ENCODE data around the gene PSMC6.
"Not testable (repeated sequence)": the region's sequence is repeated elsewhere in the genome, so short reads cannot be mapped to it uniquely, and the experiment has no call there.

Gene PSMC6

GRCh38 chr14:52723514-52724359 is 16.7 kb downstream of the PSMC6 start:
- no peak for DNase-seq

GRCh38 chr14:52724360-52724644 is 17.3 kb downstream of the PSMC6 start:
- DNase-seq: no peak

- DNase-seq: not testable (repeated sequence)
Observed at GRCh38 chr14:52727509-52727908, 20.5 kb downstream of the PSMC6 start.

- DNase-seq: not testable (repeated sequence)
Observed at GRCh38 chr14:52729035-52729434, 22.0 kb downstream of the PSMC6 start.

GRCh38 chr14:52729585-52729924 is 22.6 kb downstream of the PSMC6 start:
- no peak for DNase-seq

GRCh38 chr14:52729925-52730708 is 23.1 kb downstream of the PSMC6 start, which contains the start of gene STYX:
STYX (plus strand) TSS chr14:52730166; CDS start chr14:52730475, 309 bp downstream.
- peak; percentile 96 to 98 (median 97) for DNase-seq

- no peak for DNase-seq
Observed at GRCh38 chr14:52730709-52731111, 23.7 kb downstream of the PSMC6 start.

GRCh38 chr14:52733824-52734223 is 26.8 kb downstream of the PSMC6 start:
- DNase-seq: no peak

- no peak for DNase-seq
Observed at GRCh38 chr14:52735921-52736489, 29.0 kb downstream of the PSMC6 start.

GRCh38 chr14:52738409-52738808 is 31.4 kb downstream of the PSMC6 start:
- no peak for DNase-seq

GRCh38 chr14:52740751-52741150 is 33.8 kb downstream of the PSMC6 start:
- no peak for DNase-seq

- DNase-seq: no peak
Observed at GRCh38 chr14:52741865-52742264, 34.9 kb downstream of the PSMC6 start.

GRCh38 chr14:52748647-52749292 is 41.8 kb downstream of the PSMC6 start:
- no peak for DNase-seq

GRCh38 chr14:52755607-52756316 is 48.8 kb downstream of the PSMC6 start:
- no peak for DNase-seq

- no peak for DNase-seq
Observed at GRCh38 chr14:52759145-52759544, 52.1 kb downstream of the PSMC6 start.

GRCh38 chr14:52762923-52763322 is 55.9 kb downstream of the PSMC6 start:
- DNase-seq: not testable (repeated sequence)

- DNase-seq: no peak
Observed at GRCh38 chr14:52767058-52767833, 60.2 kb downstream of the PSMC6 start.

- no peak for DNase-seq
Observed at GRCh38 chr14:52769887-52770286, 62.9 kb downstream of the PSMC6 start.

- no peak for DNase-seq
Observed at GRCh38 chr14:52776816-52777215, 69.8 kb downstream of the PSMC6 start.
